ENCODE results near the gene SBNO2. TPM values are rescaled to one million over a fixed set of nuclear protein-coding genes. Genes with fewer than 3 reads are reported as not detected.
"Not testable (repeated sequence)": the region's sequence is repeated elsewhere in the genome, so short reads cannot be mapped to it uniquely, and the experiment has no call there.

The SBNO2 gene
- total RNA-seq, 1 donor from 2014 or later: 53.0 TPM

- Mint-ChIP-seq H3K4me1 (peaks cover 37% of the 10 kb centered on the region), H3K9me3 (no peaks in the 10 kb centered on the region), H3K27ac (peak overlapping the region; percentile 87), H3K4me3 (peak overlapping the region; percentile 96), H3K27me3 (ENCODE audit: low read depth) (no peaks in the 10 kb centered on the region), H3K36me3 (peaks cover 2% of the 10 kb centered on the region)
- DNase-seq (ENCODE audit: low spot score in 2 of 2, unreplicated experiment in 2 of 2): peak in 1 of 2 experiments; percentile 24
- TF ChIP-seq CTCF (IDR thresholded peaks at IDR 0.05; ENCODE audit: unreplicated experiment): no peak
Observed at GRCh38 chr19:1206864-1207450, 32.9 kb upstream of the SBNO2 start.

GRCh38 chr19:1206150-1206863, 32.2 kb upstream of the SBNO2 start:
- Mint-ChIP-seq H3K27me3 (ENCODE audit: low read depth) (no peaks in the 10 kb centered on the region), H3K4me3 (peak overlapping the region; percentile 96), H3K4me1 (peaks cover 33% of the 10 kb centered on the region), H3K9me3 (no peaks in the 10 kb centered on the region), H3K36me3 (peaks cover 2% of the 10 kb centered on the region), H3K27ac (peak overlapping the region; percentile 87)
- DNase-seq (ENCODE audit: low spot score in 2 of 2, unreplicated experiment in 2 of 2): no peak
- no peak for TF ChIP-seq CTCF (IDR thresholded peaks at IDR 0.05; ENCODE audit: unreplicated experiment)

- H3K27me3 Mint-ChIP-seq (ENCODE audit: low read depth): no peaks in the 10 kb centered on the region
- no peaks in the 10 kb centered on the region for H3K9me3 Mint-ChIP-seq
- H3K4me1 Mint-ChIP-seq: peaks cover 32% of the 10 kb centered on the region
- peak within 1 kb of the TSS; percentile 87 for H3K27ac Mint-ChIP-seq
- peak within 1 kb of the TSS; percentile 96 for H3K4me3 Mint-ChIP-seq
- H3K36me3 Mint-ChIP-seq: peaks cover 2% of the 10 kb centered on the region
- no peak for TF ChIP-seq CTCF (IDR thresholded peaks at IDR 0.05; ENCODE audit: unreplicated experiment)
- peak; percentile 99 for DNase-seq (ENCODE audit: low spot score in 2 of 2, unreplicated experiment in 2 of 2)
Observed at GRCh38 chr19:1205114-1206099, 31.3 kb upstream of the SBNO2 start, which contains the start of gene STK11. Gene STK11 (plus strand): TSS chr19:1205778. CDS start chr19:1206914, 1,136 bp downstream.

- not testable (repeated sequence) for H3K27ac Mint-ChIP-seq, H3K4me3 Mint-ChIP-seq, H3K9me3 Mint-ChIP-seq
Observed at GRCh38 chr19:1200614-1201013, 26.5 kb upstream of the SBNO2 start.

GRCh38 chr19:1199531-1199930, 25.5 kb upstream of the SBNO2 start:
- no peak for TF ChIP-seq CTCF (IDR thresholded peaks at IDR 0.05; ENCODE audit: unreplicated experiment)
- no peak for DNase-seq (ENCODE audit: low spot score in 2 of 2, unreplicated experiment in 2 of 2)
- Mint-ChIP-seq H3K4me3 (no peak overlapping the region), H3K9me3 (no peaks in the 10 kb centered on the region), H3K36me3 (no peaks in the 10 kb centered on the region), H3K27me3 (ENCODE audit: low read depth) (no peaks in the 10 kb centered on the region), H3K4me1 (peaks cover 12% of the 10 kb centered on the region), H3K27ac (no peak overlapping the region)

More at GRCh38 chr19:1200614-1201013, 26.5 kb upstream of the SBNO2 start:
- H3K4me1 Mint-ChIP-seq: peaks cover 12% of the 10 kb centered on the region
- H3K27me3 Mint-ChIP-seq (ENCODE audit: low read depth); H3K36me3 Mint-ChIP-seq; DNase-seq (ENCODE audit: low spot score in 2 of 2, unreplicated experiment in 2 of 2): not testable (repeated sequence)

Data from mesothelial cell of epicardium (in vitro differentiated cells).